Nephron (organoid): ENCODE measurements around the gene HS6ST1.

ENCODE experiments used
- H3K27ac Mint-ChIP-seq, 3 experiments: 2 replicates each; pipeline ENCODE4 v1.8.0; 2020; ENCODE audit warnings: mixed read lengths in 3 of 3, mild to moderate bottlenecking in 2 of 3, moderate library complexity in 1 of 3
- H3K27me3 Mint-ChIP-seq: 2 replicates; pipeline ENCODE4 v1.8.0; 2021; ENCODE audit warnings: low read depth, mild to moderate bottlenecking, moderate library complexity, mixed read lengths
- H3K36me3 Mint-ChIP-seq: 2 replicates; pipeline ENCODE4 v1.8.0; 2020; ENCODE audit warnings: low read depth, mixed read lengths
- H3K4me1 Mint-ChIP-seq: 2 replicates; pipeline ENCODE4 v1.8.0; 2020; ENCODE audit warnings: mixed read lengths
- H3K4me3 Mint-ChIP-seq, 3 experiments: 2 replicates each; pipeline ENCODE4 v1.8.0; 2020; ENCODE audit warnings: mild to moderate bottlenecking in 3 of 3, mixed read lengths in 3 of 3, moderate library complexity in 2 of 3
- H3K9me3 Mint-ChIP-seq: 2 replicates; pipeline ENCODE4 v1.8.0; 2020; ENCODE audit warnings: mixed read lengths
- TF ChIP-seq, protein P1 (sequence below), 3 experiments: fragments of 200-600 bp; sonication (generic); IDR thresholded peaks; one replicate each; pipeline ENCODE4 v1.5.0; 2021; ENCODE audit warnings: antibody characterized with exemption in 3 of 3; ENCODE audit not compliant: unreplicated experiment in 3 of 3

Gene HS6ST1

DNA sequence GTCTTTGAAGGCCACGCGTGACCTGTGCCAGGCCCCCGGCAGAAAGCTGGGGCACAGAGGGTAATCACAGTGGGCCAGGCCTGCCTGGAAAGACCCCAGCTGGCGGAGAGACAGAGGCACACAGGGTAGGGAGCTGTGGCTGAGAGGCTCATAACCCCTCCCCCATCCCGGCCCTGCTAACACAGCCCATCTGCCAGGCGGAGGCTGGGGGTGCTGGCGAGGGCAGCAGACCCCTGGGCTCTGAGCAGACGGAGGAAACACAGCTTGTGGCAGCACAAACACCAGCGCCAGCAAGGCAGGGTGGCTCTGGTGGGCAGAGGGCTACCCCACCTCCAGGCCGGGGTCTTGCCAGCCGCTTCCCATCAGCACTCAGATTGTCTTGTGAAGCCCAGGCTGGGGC, 19.0 kb downstream of the HS6ST1 start:
- H3K36me3 Mint-ChIP-seq: peaks cover 5% of the 10 kb centered on the region

DNA sequence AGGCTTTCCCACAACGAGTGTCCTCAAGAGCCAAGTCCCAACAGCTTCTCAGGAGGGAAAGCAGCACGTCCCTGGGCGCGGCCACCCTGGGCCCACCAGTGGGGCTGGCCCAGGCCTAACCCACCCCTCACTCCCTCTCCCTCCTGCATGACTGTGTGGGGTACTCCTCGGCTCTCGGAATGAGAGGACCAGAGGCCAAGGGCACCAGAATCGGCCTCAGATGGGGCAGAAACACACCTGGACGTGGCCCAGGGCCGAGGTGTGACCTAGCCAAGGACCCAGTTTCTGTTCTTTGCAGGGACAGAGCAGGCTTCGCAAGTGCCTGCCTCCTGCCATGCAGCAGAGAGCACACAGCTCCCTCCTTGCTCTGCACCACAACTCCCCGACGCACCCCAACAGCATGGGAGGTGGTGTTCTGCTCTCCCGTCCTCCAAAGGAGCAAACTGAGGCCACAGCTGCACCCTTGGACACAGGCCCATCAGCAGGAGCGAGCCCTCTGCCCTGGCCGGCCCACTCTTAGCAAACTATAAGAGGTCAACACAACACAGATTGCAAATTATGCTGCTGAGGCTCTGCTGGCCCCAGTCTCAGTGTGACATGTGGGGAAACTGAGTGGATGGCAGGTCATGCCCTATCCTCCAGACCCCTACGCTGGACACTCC, 19.7 kb downstream of the HS6ST1 start:
- Mint-ChIP-seq H3K27ac (no peak overlapping the region), H3K27me3 (no peaks in the 10 kb centered on the region), H3K36me3 (peaks cover 5% of the 10 kb centered on the region), H3K4me1 (peaks cover 46% of the 10 kb centered on the region), H3K9me3 (no peaks in the 10 kb centered on the region), H3K4me3 (no peak overlapping the region)
- TF ChIP-seq, protein P1, sequence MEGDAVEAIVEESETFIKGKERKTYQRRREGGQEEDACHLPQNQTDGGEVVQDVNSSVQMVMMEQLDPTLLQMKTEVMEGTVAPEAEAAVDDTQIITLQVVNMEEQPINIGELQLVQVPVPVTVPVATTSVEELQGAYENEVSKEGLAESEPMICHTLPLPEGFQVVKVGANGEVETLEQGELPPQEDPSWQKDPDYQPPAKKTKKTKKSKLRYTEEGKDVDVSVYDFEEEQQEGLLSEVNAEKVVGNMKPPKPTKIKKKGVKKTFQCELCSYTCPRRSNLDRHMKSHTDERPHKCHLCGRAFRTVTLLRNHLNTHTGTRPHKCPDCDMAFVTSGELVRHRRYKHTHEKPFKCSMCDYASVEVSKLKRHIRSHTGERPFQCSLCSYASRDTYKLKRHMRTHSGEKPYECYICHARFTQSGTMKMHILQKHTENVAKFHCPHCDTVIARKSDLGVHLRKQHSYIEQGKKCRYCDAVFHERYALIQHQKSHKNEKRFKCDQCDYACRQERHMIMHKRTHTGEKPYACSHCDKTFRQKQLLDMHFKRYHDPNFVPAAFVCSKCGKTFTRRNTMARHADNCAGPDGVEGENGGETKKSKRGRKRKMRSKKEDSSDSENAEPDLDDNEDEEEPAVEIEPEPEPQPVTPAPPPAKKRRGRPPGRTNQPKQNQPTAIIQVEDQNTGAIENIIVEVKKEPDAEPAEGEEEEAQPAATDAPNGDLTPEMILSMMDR (IDR thresholded peaks at IDR 0.05; ENCODE audit: unreplicated experiment in 3 of 3): no peak

More for the DNA sequence above, 19.0 kb downstream of the HS6ST1 start:
- TF ChIP-seq, protein P1 (IDR thresholded peaks at IDR 0.05; ENCODE audit: unreplicated experiment in 3 of 3): no peak
- Mint-ChIP-seq H3K4me3 (no peak overlapping the region), H3K4me1 (peaks cover 47% of the 10 kb centered on the region), H3K27me3 (no peaks in the 10 kb centered on the region), H3K9me3 (no peaks in the 10 kb centered on the region), H3K27ac (no peak overlapping the region)

DNA sequence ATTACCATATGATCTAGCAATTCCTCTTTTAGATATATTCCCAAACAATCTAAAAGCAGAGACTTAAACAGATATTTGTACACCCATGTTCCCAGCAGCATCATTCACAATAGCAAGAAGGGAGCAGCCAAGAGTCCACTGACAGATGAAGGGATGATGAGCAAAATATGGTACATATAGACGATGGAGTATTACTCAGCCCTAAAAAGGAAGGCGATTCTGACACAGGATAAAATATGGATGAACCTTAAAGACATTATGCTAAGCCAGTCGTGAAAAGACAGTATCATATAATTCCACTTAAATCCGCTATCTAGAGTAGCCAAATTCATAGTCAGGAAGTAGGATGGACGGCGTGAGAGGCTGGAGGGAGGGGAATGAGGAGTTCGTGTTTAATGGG, 20.4 kb downstream of the HS6ST1 start:
- H3K9me3 Mint-ChIP-seq: no peaks in the 10 kb centered on the region
- peaks cover 2% of the 10 kb centered on the region for H3K27me3 Mint-ChIP-seq
- no peak overlapping the region for H3K27ac Mint-ChIP-seq
- peaks cover 5% of the 10 kb centered on the region for H3K36me3 Mint-ChIP-seq
- H3K4me1 Mint-ChIP-seq: peaks cover 42% of the 10 kb centered on the region
- no peak overlapping the region for H3K4me3 Mint-ChIP-seq
- TF ChIP-seq, protein P1 (IDR thresholded peaks at IDR 0.05; ENCODE audit: unreplicated experiment in 3 of 3): no peak

DNA sequence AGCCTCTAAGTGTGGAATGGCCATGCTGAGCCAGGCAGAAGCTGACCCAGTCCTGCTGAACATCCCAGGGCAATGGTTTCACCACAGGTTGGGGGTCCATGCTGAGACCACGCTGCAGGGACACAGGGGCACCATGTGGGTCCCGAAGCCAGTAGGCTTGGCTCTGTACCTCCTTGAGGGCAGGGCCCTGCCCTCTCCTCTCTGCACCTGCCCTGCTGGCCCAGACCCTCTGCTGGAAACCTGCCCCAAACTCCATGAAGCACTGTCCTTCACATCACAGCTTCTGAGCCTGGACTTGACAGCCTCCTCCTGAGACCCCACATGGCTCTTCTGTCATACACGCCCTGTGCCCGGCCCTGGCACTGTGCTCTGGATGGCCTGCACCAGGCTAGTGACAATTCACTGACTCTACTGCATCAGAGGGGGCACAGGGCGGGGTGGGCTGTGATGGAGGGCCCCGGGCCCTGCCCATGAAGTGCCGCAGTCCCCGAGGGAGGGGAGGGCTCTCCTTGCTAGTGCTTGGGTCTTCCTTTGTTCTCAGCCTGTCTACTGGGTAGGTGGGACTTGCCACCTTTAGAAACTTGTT, 24.7 kb downstream of the HS6ST1 start:
- Mint-ChIP-seq H3K27me3 (peaks cover 3% of the 10 kb centered on the region), H3K4me1 (peaks cover 26% of the 10 kb centered on the region), H3K36me3 (peaks cover 8% of the 10 kb centered on the region), H3K4me3 (no peak overlapping the region), H3K27ac (no peak overlapping the region), H3K9me3 (peaks cover 4% of the 10 kb centered on the region)
- TF ChIP-seq, protein P1 (IDR thresholded peaks at IDR 0.05; ENCODE audit: unreplicated experiment in 3 of 3): no peak

DNA sequence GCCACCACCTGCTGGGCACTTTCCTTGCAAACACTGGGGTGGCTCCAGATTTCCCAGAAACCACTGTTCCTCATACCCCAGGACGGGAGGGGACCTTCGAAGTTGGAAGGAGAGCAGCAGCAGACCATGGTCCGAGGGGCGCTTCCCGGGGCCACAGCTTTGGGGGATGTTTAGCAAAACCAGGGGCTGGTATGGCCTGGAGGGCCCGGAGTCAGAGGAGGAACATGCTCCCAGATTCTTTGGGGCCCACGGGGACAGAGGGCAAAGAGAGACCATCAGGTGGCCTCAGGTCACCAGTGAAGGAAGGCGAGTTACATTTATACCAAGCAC, 25.3 kb downstream of the HS6ST1 start:
- Mint-ChIP-seq H3K4me1 (peaks cover 27% of the 10 kb centered on the region), H3K36me3 (peaks cover 8% of the 10 kb centered on the region), H3K4me3 (no peak overlapping the region), H3K9me3 (peaks cover 4% of the 10 kb centered on the region), H3K27ac (no peak overlapping the region), H3K27me3 (peaks cover 3% of the 10 kb centered on the region)
- TF ChIP-seq, protein P1 (IDR thresholded peaks at IDR 0.05; ENCODE audit: unreplicated experiment in 3 of 3): no peak
